Activated CD8-positive, alpha-beta memory T cell treated with anti-CD3 and anti-CD28 coated beads for 24 hours (primary cell): ENCODE results near the gene GIPC2.
"Not testable (repeated sequence)": the region's sequence is repeated elsewhere in the genome, so short reads cannot be mapped to it uniquely, and the experiment has no call there.

Experiments used
- DNase-seq: peaks from one replicate; pipeline ENCODE4 v3.0.0-alpha.2; 2020

The GIPC2 gene

DNA sequence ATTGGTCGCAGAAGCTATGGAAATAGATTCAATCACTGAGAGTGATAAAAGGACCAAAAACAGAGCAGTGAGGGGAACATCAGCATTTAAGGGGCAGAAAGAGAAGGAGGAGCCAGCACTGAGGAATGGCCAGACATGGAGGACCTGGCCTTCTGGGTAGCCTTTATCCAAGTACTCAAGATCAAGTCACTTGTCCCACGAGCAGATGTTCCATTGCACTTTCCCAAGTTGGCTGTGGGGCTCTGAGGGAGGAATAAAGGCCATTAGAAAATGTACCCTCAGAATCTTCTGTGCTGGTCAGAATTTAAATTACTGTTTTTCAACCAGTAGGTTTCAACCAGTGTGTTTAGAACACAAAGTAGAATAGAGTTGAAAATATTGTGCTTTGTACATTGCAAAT lies 55.3 kb downstream of the GIPC2 start:
- DNase-seq, result no peak

DNA sequence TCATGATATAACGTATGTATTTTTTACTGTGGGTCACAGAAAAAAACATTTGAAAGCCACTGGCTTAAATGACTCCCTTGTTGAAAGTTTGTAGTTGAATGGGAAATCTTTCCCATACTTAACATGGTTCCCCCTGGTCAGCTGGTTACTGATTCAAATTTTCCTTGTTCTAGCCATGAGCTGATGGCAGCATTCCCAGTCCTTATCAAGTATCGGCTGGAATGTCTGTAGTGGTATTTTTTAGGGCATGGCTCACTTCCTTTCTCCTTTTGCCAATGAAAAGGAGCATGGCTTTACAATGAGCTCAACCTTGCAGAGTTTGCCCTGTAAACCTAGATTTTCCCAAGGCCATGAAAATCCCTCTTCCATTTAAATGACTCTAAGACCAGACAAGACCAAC lies 55.7 kb downstream of the GIPC2 start:
- DNase-seq, result no peak

DNA sequence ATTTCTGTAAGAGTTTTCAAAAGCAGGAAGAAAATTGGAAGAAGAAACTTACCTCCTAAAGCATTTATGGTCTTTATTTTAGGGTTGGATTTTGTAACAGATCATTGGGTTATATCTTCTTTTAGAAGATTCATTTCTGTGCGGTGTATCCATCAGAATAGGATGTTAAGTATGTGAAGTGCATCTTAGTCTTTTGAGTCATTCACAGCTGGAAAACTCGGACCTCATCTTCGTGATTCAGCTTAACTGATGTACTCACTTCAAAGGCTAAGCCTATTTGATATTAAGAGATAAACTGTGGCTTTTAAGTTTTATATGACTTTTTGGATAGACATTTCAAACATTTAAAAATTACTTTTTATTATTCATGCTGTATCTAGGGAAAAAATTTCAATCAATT lies 56.3 kb downstream of the GIPC2 start:
- no peak for DNase-seq

DNA sequence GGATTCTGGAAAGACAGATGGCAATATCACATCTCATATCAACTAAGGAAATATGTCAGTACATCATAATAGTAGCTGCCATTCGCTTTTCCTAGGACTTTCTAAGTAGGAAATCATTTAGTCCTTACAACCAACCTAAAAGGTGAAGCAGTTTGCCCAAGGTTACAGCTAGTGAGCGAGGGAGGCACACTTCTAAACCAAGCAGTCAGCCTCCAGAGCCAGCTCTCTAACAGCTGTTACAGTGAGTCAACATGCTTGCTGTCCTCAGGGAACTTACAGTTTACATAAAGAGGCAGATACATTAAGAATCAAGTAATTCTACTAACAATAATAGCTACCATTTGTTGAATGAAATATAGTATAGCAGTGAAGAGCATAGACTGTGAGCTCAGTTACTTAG lies 57.1 kb downstream of the GIPC2 start:
- DNase-seq, result no peak

DNA sequence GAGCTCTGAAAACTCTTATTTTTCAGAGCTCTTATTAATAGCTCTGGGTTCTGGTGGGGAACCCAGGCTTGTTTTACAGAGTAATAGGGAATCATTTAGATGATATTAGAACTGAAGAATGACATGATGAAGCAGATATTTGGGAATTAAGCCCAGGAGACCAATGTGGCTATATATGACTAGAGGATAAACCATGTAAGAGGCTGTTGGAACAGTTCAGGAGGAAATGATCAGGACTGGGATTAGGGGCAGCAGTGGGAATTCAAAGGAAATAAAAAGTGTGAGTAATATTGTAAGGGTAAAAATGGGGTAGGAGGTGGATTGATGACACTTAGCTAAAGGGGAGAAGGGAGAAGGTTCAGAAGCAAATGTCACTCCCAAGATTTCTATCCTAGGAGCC lies 58.6 kb downstream of the GIPC2 start:
- no peak for DNase-seq

DNA sequence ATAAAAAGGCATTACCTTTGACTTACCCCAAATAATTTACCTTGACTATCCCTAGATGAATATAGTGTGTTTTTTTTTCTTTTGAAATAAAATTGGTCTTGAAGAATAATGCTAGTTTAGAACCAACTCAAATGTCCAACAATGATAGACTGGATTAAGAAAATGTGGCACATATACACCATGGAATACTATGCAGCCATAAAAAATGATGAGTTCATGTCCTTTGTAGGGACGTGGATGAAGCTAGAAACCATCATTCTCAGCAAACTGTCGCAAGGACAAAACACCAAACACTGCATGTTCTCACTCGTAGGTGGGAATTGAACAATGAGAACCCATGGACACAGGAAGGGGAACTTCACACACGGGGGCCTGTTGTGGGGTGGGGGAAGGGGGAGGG lies 63.9 kb downstream of the GIPC2 start:
- DNase-seq, result not testable (repeated sequence)

DNA sequence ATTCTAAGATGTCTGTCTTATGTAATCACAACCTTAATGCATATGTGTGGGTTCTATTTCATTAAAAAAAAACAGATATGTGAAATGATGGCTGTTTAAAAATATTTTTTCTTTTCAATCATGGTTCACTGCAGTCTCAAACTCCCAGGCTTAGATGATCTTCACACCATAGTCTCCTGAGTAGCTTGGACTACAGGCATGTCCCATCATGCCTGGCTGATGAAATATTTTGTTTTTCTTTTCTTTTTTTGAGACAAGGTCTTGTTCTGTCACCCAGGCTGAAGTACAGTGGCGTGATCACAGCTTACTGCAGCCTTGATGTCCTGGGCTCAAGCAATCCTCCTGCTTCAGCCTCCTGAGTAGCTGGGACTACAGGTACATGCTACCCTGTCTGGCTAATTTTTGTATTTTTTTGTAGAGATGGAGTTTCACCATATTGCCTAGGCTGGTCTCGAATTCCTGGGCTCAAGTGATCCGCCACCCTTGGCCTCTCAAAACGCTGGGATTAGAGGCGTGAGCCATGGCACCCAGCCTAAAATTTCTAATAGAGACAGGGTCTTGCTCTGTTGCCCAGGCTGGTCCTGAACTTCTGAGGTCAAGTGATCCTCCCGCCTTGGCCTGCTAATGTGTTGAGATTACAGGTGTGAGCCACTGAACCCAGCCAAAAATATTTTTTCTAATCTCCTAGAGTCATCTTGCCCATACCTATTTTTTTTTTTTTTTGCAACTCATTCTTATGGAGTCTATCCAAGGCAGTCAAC lies 67.6 kb downstream of the GIPC2 start:
- DNase-seq, result no peak

DNA sequence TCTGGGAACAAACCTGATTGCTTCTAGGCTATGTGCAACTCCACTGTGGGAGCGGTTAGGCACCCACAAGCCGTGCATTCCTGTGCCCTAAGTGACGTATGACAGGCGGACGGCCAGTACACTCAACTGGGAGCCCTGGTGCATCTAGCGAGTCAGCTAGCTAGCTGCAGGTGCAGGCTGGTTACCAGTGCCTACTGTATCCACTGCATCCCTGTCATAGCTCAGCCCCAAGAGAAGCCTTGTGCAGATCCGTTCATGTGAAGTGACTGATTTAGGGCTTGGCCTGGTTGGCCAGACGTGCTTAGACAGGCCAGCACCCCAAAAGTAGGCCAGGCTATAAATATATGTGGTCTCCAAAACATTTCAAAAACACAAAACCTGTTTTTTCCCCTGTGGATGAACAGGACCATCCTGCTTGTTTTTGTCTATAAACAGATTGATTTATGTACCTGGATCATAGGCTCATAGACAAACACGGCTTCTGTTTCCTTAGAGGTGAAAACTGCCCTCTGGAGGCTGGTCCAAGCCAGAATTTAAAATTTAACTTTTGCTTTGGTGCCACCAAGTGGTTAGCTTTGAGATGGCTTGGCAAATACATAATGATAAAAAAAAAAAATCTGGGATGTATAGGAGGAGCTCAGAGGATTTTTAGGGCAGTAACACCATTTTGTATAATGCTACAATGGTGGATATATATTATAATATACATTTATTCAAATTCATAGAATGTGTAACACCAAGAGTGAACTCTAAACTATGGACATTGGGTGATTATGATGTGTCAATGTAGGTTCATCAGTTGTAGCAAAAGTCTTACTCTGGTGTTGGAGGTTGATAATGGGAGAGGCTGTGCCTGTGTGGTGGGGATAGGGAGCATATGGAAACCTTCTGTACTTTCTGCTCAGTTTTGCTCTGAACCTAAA lies 68.5 kb downstream of the GIPC2 start:
- peak; percentile 71 for DNase-seq

DNA sequence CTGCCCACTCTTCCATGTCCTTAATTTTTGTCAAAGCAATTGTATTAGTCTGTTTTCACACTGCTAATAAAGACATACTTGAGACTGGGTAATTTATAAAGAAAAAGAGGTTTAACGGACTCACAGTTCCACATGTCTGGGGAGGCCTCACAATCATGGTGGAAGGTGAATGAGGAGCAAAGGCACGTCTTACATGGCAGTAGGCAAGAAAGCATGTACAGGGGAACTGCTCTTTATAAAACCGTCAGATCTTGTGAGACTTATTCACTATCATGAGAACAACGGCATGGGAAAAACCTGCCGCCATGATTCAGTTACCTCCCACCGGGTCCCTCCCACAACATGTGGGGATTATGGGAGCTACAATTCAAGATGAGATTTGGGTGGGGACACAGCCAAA lies 74.7 kb downstream of the GIPC2 start:
- DNase-seq, result not testable (repeated sequence)

DNA sequence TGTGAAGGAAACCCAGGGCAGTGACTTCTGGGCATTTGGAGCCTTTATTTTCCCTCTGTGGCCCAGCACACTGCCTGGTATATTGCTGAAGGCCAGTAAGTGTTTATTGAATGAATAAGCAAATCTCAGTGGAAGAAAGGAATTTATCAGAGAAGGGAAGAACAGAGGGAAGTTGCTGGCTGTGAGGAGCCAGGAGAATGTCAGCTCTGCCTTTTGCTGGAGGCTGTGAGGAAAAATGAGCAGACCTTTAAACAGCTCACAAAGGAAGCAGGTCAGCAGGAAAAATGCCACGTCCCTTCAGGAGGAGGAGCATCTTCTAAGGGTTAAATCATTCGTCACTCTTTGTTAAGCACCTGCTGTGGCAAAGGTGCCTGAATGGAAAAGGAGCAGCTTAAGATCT lies 75.9 kb downstream of the GIPC2 start:
- no peak for DNase-seq

DNA sequence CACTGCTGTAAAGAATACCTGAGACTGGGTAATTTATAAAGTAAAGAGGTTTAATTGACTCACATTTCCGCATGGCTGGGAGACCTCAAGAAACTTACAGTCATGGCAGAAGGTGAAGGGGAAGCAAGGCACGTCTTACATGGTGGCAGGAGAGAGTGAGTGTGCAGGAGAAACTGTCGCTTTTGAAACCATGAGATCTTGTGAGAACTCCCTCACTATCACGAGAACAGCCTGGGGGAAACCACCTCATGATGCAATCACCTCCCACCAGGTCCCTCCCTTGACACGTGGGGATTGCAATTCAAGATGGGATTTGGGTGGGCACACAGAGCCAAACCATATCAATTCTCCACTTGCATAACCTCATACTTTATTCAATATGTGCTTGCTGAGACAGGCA lies 76.6 kb downstream of the GIPC2 start:
- no peak for DNase-seq

DNA sequence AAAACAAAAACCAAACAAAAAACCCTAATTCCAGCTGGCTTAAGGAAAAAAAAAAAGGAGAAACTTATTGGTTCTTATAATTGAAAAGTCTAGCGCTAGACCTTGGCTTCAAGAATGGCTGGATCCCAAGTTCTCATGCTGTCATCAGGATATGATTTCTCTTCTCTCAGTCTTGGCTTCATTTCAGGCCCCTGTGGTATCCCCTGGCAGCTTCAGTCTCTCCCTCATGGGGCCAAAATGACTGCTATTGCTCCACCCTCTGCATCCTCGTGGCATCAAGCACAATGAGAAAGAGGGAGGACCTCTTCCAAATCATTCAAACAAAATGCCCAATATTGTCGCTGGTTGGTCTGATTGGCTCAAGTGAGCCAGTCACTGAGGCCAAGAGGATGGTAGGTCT lies 80.7 kb downstream of the GIPC2 start:
- DNase-seq, result no peak

DNA sequence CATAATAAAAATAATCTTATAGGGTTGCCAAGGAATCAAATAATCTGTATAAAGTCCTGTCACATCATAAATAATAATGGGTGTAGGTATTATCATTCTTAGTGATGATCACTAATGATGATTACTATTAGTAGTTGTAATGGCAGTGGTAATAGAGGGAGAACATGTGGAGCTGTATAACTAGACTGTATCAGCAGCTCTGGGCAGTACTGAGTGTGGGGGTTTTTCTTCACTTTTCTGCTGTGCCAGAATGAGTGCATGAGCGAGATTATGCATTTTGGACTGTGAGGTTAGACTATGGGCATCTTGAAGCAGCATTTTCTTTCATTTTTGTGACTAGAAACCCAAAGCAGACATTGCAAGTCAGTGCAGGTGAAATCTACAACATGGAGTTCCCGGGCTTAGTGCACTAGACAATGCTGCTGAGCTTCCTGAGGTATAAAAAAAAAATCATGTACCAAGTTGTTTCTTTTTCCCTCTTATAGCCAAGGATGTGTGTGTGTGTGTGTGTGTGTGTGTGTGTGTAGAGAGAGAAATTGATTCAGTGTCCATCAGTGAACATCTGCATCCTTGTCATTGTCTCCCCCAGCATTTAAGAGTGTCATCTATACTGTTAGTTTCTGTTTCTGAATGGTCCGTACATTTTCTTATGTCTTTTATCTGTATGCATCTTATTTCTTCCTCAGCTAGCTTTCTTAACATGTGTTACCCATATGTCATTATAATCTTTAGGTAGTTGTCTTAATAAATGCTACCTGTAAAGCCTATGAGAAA lies 86.6 kb downstream of the GIPC2 start:
- DNase-seq, result no peak

DNA sequence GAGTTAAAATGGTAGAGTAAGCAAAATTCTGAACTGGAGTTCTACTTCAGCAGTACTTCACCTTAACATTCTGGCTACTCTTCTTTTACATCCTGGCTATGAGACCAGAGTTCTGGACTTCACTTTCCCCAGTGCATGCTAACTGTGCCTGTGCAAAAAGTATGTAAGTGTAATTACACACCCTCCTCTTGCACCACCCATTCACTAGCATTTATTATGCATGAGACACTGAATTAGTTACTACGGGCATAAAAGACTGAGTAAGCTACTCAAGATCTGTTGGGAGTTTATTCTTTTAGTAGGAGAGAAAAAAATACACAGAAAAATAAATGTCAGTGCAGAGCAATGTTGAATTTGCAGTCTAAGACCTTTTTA lies 87.2 kb downstream of the GIPC2 start:
- DNase-seq, result no peak

DNA sequence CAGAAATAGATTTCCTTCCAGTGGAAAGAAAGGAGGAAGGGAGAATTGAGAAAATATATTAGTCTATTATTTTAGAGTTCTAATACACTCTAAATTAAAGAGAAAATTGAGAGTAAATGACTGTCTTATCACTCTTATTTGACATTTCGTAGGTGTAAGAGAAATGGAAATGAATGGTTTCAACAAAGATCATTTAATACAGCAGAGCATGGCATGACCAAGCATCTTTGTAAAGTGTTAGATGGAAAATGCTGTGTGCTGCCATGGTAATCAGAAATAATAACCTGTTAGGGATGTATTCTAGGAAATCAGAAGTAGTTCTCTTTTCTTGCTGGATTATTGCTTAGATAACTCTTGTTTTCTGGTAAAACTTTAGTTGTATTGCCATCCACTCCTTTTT lies 90.9 kb downstream of the GIPC2 start:
- DNase-seq, result no peak

DNA sequence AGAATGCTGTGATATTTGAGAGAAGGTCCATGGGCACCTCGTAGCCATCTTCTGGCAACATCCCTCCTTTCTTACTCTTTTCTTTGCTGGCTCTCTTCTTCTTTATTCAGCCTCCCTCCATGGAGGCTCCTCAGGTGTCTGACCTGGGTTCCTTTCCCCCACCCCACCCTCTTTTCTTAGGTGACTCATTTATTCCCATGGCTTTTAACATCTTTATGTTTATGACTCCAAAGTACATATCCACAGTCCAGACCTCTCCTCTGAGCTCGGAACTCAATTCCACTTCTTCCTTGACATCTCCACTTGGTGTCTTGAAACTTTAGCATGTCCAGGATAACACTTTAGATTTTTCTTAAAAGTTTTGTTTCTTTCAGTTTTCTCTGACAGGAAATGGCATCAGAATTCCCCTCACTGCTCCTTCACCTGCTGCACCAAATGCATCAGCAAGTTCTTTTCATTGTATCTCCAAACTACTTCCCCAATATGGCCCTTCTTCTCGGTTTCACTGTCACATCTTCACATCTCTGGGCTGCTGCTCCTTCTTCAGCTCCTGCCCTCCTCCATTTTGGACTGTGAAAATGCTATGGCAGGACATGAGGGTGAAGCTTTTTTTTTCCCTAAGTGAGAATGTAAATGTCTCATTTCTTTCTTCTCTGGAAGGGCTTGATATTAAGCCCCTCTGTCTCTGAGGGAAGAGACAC lies 95.9 kb downstream of the GIPC2 start:
- DNase-seq, result no peak

DNA sequence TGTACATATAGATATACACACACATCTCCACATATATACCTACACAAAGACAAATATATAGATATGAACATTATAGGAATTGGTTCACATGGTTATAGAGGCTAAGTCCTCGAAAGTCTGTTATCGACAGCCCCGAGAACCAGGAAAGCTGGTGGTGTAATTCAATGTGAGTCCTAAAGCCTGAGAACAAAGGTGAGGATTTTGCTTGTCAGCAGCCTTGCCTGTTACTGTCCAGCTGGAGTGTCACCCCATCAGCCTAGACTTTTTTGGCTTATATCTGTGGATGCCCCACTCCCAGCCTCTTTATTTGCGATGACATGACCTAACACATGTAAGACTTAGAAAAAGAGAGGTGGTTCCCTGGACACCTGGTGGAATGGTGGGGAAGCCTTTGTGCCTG lies 97.0 kb downstream of the GIPC2 start:
- DNase-seq, result no peak

DNA sequence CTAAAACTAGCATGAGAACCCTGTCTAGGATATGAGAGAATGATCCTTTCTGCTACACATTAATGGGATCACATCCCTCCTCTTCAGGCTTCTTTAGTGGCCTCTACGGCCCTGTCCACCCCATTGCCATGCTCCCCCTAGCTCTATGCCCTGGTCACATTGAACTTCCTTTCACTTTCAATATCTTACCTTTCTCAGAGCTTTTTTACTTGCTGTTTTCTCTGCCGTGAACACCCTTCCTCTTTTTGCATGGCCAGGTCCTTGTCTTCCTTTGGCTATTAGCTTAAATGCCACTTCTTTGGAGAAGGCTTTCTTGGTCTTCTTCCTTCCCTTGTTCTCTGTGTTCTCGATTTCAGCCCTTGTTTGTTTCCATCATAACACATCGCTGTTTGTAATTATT lies 97.4 kb downstream of the GIPC2 start:
- DNase-seq, result no peak

DNA sequence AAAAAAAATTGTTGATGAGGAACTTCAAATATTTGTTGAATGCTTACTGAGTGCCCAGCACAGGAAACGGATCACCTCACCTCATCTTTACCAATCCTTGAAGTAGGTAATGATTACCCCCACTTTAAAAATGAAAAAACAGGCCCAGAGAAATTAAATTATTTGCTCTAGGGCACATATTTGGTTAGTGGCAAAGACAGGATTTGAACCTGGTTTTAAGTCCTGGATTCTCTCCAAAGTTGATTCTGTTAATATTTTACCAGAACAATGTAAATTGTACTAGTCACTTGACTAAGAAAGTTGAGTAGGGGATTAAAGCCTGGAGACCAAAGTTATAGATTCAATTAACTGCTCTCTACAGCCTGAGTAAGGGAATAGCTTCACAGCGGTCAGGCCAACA lies 97.9 kb downstream of the GIPC2 start:
- no peak for DNase-seq

DNA sequence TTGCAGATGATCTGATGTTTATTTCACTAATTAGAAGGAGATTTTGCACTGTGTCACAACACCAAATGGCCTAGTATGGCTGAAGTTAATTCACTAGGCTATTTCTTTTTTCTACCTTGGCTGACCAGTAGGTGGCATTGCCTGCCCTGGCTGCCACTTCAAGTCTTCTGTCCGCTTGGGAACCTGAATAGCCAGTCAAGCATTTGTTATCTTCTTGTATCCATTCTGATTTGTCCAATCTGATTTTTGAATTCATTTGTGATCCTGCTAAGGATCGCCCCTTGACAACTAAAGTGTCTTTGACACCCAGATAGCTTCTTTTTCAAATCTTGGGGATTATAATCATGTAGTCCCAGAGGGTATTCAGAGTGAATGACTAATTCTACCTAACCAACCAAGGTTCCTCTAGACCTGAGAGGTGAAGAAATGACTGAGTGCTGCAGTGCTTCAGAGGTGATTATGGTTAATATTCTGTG lies 99.4 kb downstream of the GIPC2 start:
- DNase-seq, result no peak

DNA sequence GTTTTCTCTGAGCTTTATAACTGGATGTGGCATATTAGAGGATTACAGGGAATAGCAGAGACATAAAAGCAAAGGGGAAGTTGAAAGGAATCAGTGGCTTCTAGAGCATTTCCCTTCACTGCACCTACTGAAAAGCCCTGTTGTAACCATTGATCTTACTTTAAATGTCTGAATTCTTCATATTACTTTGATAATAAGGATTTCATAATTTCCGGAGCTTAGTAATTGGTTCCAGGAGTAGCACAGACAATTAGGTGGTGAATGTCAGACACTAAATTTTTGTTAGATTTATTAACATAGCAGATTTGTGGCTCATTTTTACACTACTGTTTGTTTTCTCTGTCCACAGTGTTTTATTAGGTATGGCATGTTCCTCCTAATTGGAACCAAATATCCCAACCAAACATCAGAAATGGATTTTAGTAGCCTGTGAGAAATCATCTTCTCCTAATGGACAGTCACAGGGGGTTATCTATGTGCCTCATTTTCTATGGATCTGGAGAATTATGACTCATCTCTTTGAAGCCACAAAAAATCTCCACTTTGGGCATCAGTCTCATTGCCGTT lies 100.5 kb downstream of the GIPC2 start:
- no peak for DNase-seq

DNA sequence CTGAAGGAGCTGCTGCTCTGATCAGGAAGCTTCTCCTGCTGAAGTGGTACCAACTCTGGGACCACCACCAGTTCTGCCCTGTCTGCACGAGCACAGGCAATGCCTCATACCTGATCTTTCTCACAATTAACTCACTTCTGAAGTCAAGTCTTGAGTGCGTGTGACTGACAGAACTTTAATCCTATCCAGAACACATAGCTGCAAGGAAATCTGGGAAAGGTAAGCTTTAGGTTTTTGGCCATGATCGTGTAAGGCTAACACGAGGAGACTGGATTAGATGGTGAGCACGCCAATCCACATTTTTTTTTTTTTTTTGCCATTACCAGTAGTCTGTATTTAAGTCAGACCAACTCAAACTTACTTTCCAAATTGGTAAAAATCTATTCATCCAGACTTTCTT lies 101.3 kb downstream of the GIPC2 start:
- no peak for DNase-seq
